Natural killer cell (primary cell): ENCODE results near the gene ATAD1. TPM values are rescaled to one million over a fixed set of nuclear protein-coding genes. Genes with fewer than 3 reads are reported as not detected.

Source experiments
- ATAC-seq, 3 donors: fragments of 150-1000 bp in 2 of 3; fragments of 200-7000 bp in 1 of 3; cut with Tn5 transposase; 1 replicate in 1 of 3; 2 replicates in 2 of 3; pipeline ENCODE4 v1.10.0; 2021; ENCODE audit warnings: mild to moderate bottlenecking in 2 of 3, moderate library complexity in 2 of 3
- DNase-seq, 2 donors: peaks; one replicate each; pipeline versions ENCODE4 v3.0.0 to v3.0.0-alpha.2; 2013 to 2021; ENCODE audit warnings: mixed read lengths in 1 of 2
- H3K27ac ChIP-seq: one replicate; pipeline ENCODE4 v1.5.1; 2013; ENCODE audit warnings: mild to moderate bottlenecking, low read length
- H3K27me3 ChIP-seq: one replicate; pipeline ENCODE4 v1.6.1; 2013; ENCODE audit warnings: low read length; ENCODE audit not compliant: control insufficient read depth, insufficient read depth
- H3K36me3 ChIP-seq: one replicate; pipeline ENCODE4 v1.6.1; 2013; ENCODE audit warnings: low read length; ENCODE audit not compliant: control insufficient read depth, insufficient read depth
- H3K4me1 ChIP-seq: one replicate; pipeline ENCODE4 v1.6.1; 2013; ENCODE audit warnings: low read length; ENCODE audit not compliant: control insufficient read depth, insufficient read depth
- H3K4me3 ChIP-seq: one replicate; pipeline ENCODE4 v1.5.1; 2013; ENCODE audit warnings: low read length
- H3K9me3 ChIP-seq: one replicate; pipeline ENCODE4 v1.6.1; 2013; ENCODE audit warnings: low read length; ENCODE audit not compliant: control insufficient read depth, insufficient read depth
- H3K27ac Mint-ChIP-seq, 2 donors: one replicate each; pipeline ENCODE4 v1.8.0; 2022; ENCODE audit warnings: mild to moderate bottlenecking in 2 of 2, mixed read lengths in 2 of 2, moderate library complexity in 1 of 2
- H3K27me3 Mint-ChIP-seq, 2 donors: one replicate each; pipeline ENCODE4 v1.8.0; 2022; ENCODE audit warnings: low read depth in 2 of 2, mixed read lengths in 2 of 2
- H3K36me3 Mint-ChIP-seq: one replicate; pipeline ENCODE4 v1.8.0; 2022; ENCODE audit warnings: mixed read lengths
- H3K4me1 Mint-ChIP-seq, 2 donors: one replicate each; pipeline ENCODE4 v1.8.0; 2022; ENCODE audit warnings: mixed read lengths in 2 of 2
- H3K4me3 Mint-ChIP-seq: one replicate; pipeline ENCODE4 v1.8.0; 2022; ENCODE audit warnings: mild to moderate bottlenecking, moderate library complexity, mixed read lengths
- H3K9me3 Mint-ChIP-seq, 2 donors: one replicate each; pipeline ENCODE4 v1.8.0; 2022; ENCODE audit warnings: mixed read lengths in 2 of 2
- WGBS: methylation state at CpG from one replicate; pipeline ENCODE4 v1.1.7; 2013; ENCODE audit warnings: missing lambda C conversion rate; ENCODE audit not compliant: insufficient coverage; 5-methylcytosine and 5-hydroxymethylcytosine counted together
- intact Hi-C: fragments of 100-400 bp; cut with micrococcal nuclease; formaldehyde crosslinking; loops from one replicate; pipeline ENCODE4 v1.14.2; 2022
- total RNA-seq, 4 donors: library from RNA; stranded (reverse); fragments of 120-200 nt in 1 of 4; gene quantifications; one replicate each; pipeline versions ENCODE4 v1.2.3 to v1.2.4, GENCODE V29; 2013 to 2022
- TF ChIP-seq, protein P1 (sequence below): fragments of 200-600 bp; IDR thresholded peaks from one replicate; pipeline ENCODE4 v1.8.0; 2022; ENCODE audit warnings: antibody characterized with exemption

ATAD1 gene
- total RNA-seq, 3 donors from 2014 or later (not counting 1 experiment from before 2014, with no cell fraction given): 37.5 to 55.2 (median 43.0) TPM

DNA sequence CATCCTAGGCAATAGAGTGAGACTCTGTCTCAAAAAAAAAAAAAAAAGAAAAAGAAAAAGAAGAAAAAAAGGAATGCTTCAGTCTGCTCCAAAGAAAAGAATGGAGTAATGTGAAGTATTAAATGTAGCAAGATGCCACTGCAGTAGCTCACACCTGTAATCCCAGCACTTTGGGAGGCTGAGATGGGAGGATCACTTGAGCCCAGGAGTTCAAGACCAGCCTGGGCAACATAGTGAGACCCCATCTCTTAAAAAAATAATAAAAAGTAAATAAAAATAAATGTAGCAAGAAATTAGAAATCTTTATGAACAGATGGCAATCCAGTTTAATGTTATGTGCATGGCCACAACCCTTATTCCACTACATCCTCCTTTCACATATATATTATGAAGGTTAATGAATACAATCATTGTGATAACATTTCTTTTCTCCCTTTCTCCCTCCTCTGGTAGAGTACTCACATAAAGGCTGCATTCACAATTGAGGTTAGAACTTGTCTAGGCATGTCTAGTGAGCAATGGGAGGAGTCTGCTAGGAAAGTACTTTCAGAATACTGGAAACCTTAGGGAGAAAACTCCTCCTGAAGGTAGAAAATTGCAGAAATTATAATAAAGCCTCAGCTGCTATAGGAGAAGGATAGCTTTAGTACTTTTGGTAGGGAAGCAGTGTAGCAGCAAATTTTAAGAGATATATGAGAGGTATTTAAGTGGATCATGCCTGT lies 24.9 kb upstream of the ATAD1 start:
- Histone ChIP-seq H3K36me3 (no peaks in the 10 kb centered on the region), H3K4me3 (no peak overlapping the region), H3K9me3 (no peaks in the 10 kb centered on the region), H3K27ac (no peak overlapping the region), H3K4me1 (no peaks in the 10 kb centered on the region), H3K27me3 (no peaks in the 10 kb centered on the region)
- Mint-ChIP-seq H3K27me3 (no peaks in the 10 kb centered on the region), H3K27ac (no peak overlapping the region), H3K9me3 (no peaks in the 10 kb centered on the region), H3K4me3 (no peak overlapping the region), H3K4me1 (no peaks in the 10 kb centered on the region), H3K36me3 (no peaks in the 10 kb centered on the region)
- intact Hi-C loops: no loop called here
- DNase-seq (no peak), ATAC-seq (no peak)
- TF ChIP-seq, protein P1, sequence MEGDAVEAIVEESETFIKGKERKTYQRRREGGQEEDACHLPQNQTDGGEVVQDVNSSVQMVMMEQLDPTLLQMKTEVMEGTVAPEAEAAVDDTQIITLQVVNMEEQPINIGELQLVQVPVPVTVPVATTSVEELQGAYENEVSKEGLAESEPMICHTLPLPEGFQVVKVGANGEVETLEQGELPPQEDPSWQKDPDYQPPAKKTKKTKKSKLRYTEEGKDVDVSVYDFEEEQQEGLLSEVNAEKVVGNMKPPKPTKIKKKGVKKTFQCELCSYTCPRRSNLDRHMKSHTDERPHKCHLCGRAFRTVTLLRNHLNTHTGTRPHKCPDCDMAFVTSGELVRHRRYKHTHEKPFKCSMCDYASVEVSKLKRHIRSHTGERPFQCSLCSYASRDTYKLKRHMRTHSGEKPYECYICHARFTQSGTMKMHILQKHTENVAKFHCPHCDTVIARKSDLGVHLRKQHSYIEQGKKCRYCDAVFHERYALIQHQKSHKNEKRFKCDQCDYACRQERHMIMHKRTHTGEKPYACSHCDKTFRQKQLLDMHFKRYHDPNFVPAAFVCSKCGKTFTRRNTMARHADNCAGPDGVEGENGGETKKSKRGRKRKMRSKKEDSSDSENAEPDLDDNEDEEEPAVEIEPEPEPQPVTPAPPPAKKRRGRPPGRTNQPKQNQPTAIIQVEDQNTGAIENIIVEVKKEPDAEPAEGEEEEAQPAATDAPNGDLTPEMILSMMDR: no peak

DNA sequence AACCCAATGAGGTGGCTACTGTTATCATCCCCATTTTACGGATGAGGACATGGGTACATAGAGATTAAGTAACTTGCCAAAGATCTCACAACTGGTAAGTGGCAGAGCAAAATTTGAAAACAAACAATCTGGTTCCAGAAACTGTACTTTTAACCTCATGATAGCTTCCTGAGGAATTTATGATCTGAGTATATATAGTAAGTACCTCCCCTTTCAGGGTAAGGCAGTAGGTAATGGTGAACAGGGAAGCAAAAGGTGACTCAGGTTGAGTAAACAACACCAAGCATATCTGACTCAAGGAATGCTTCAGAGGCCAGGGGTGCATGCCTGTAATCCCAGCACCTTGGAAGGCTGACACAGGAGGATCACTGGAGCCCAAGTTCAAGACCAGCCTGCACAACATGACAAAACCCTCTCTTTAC lies 24.2 kb upstream of the ATAD1 start:
- Mint-ChIP-seq H3K27ac (no peak overlapping the region), H3K36me3 (no peaks in the 10 kb centered on the region), H3K27me3 (peaks cover 0 to 4% of the 10 kb centered on the region in 2 donors), H3K4me3 (no peak overlapping the region), H3K9me3 (no peaks in the 10 kb centered on the region), H3K4me1 (no peaks in the 10 kb centered on the region)
- Histone ChIP-seq H3K36me3 (no peaks in the 10 kb centered on the region), H3K4me3 (no peak overlapping the region), H3K27me3 (no peaks in the 10 kb centered on the region), H3K9me3 (no peaks in the 10 kb centered on the region), H3K4me1 (no peaks in the 10 kb centered on the region), H3K27ac (no peak overlapping the region)
- intact Hi-C loops: no loop called here
- DNase-seq: no peak
- ATAC-seq: no peak
- WGBS: 100% methylated on average over 1 of the region's 1 CpG
- TF ChIP-seq, protein P1: no peak

DNA sequence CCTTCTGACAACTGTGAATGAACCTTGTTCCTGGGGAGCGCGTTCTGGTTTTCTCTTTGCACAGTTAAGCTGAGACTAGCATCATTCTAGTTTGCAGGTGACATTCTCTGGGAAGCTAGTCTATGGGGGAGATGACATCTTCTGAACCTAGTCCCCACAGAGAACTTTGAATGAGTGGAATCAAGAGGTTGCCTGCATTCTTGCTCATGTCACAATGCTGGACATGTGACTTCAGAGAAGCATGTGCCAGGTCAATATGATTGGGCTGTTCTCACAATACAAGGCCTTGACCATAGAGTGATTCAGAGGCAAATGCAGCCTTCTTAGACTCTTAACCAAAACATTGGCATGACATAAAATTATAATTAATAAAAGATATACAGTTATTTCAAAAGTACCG lies 23.2 kb upstream of the ATAD1 start:
- Histone ChIP-seq H3K36me3 (no peaks in the 10 kb centered on the region), H3K4me1 (no peaks in the 10 kb centered on the region), H3K27ac (no peak overlapping the region), H3K27me3 (no peaks in the 10 kb centered on the region), H3K4me3 (no peak overlapping the region), H3K9me3 (no peaks in the 10 kb centered on the region)
- intact Hi-C loops: no loop called here
- Mint-ChIP-seq H3K36me3 (no peaks in the 10 kb centered on the region), H3K9me3 (no peaks in the 10 kb centered on the region), H3K27me3 (peaks cover 3 to 10% of the 10 kb centered on the region in 2 donors), H3K27ac (no peak overlapping the region), H3K4me3 (no peak overlapping the region), H3K4me1 (no peaks in the 10 kb centered on the region)
- DNase-seq (no peak), ATAC-seq (no peak)
- 94% methylated on average over 2 of the region's 3 CpGs for WGBS
- TF ChIP-seq, protein P1: no peak

DNA sequence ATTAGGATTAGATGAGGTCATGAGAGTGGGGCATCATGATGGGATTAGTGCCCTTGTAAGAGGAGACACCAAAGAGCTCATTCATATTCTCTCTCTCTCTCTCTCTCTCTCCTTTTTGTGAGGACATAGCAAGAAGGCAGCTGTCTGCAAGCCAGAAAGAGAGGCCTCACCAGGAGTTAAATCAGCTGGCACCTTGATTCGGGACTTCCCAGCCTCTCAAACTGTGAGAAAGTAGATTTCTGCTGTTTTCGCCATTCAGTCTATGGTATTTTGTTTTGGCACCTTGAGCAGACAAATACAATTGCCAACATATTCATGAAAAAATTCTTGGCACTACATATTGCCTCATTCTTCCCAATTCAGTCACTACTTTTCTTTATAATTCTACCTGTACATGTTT lies 20.6 kb upstream of the ATAD1 start:
- no peaks in the 10 kb centered on the region for H3K27me3 ChIP-seq
- no peak overlapping the region for H3K27ac Mint-ChIP-seq
- no peak for DNase-seq
- ATAC-seq: no peak
- intact Hi-C loops: no loop called here
- TF ChIP-seq, protein P1: no peak
- H3K27ac ChIP-seq: no peak overlapping the region
- peaks cover 3 to 21% of the 10 kb centered on the region in 2 donors for H3K27me3 Mint-ChIP-seq
- no peaks in the 10 kb centered on the region for H3K4me1 Mint-ChIP-seq
- H3K9me3 Mint-ChIP-seq: no peaks in the 10 kb centered on the region
- 86% methylated on average over 2 of the region's 2 CpGs for whole genome bisulfite sequencing
- no peaks in the 10 kb centered on the region for H3K36me3 ChIP-seq
- H3K4me3 Mint-ChIP-seq: no peak overlapping the region
- no peaks in the 10 kb centered on the region for H3K9me3 ChIP-seq
- H3K4me3 ChIP-seq: no peak overlapping the region
- no peaks in the 10 kb centered on the region for H3K4me1 ChIP-seq
- no peaks in the 10 kb centered on the region for H3K36me3 Mint-ChIP-seq
